CD8-positive, alpha-beta memory T cell (primary cell): ENCODE measurements around the gene MEI1. TPM values are rescaled to one million over a fixed set of nuclear protein-coding genes. Genes with fewer than 3 reads are reported as not detected.
A peak's percentile ranks its signal among the peaks of the same experiment; 100 is the strongest.

Experiments used
- CTCF ChIA-PET: fragments of 350-600 bp; sonication (Branson Sonifier 250); formaldehyde crosslinking; loops from one replicate; lab custom pipeline; 2021; ENCODE audit warnings: antibody characterized with exemption; lab: Charles Lee
- POLR2A ChIA-PET: fragments of 350-600 bp; sonication (Branson Sonifier 250); formaldehyde crosslinking; loops from one replicate; lab custom pipeline; 2021; ENCODE audit warnings: antibody characterized with exemption; lab: Charles Lee
- DNase-seq, 5 donors: peaks; one replicate each; pipeline versions ENCODE4 v3.0.0 to v3.0.0-alpha.2; 2020 to 2022; ENCODE audit warnings: mixed read lengths in 1 of 5
- H3K27ac ChIP-seq: one replicate; pipeline ENCODE4 v1.7.0; 2013; ENCODE audit warnings: low read depth, mild to moderate bottlenecking, low read length, moderate library complexity
- H3K27me3 ChIP-seq: 2 replicates; pipeline ENCODE4 v1.7.0; 2013; ENCODE audit warnings: low read length, mild to moderate bottlenecking; ENCODE audit not compliant: insufficient read depth, poor library complexity, severe bottlenecking
- H3K36me3 ChIP-seq: 2 replicates; pipeline ENCODE4 v1.7.0; 2013; ENCODE audit warnings: mild to moderate bottlenecking, low read length, moderate library complexity; ENCODE audit not compliant: insufficient read depth
- H3K4me1 ChIP-seq: 2 replicates; pipeline ENCODE4 v1.7.0; 2013; ENCODE audit warnings: mild to moderate bottlenecking, low read length, moderate library complexity; ENCODE audit not compliant: insufficient read depth
- H3K4me3 ChIP-seq: 2 replicates; pipeline ENCODE4 v1.7.0; 2013; ENCODE audit warnings: mild to moderate bottlenecking, low read length
- H3K9me3 ChIP-seq: 2 replicates; pipeline ENCODE4 v1.7.0; 2013; ENCODE audit warnings: mild to moderate bottlenecking, low read length
- H3K27ac Mint-ChIP-seq, 8 donors: one replicate each; pipeline ENCODE4 v1.8.0; 2020 to 2021; ENCODE audit warnings: mixed read lengths in 8 of 8, mild to moderate bottlenecking in 6 of 8, inconsistent platforms in 3 of 8, moderate library complexity in 3 of 8
- H3K27me3 Mint-ChIP-seq, 2 donors: one replicate each; pipeline ENCODE4 v1.8.0; 2020 to 2021; ENCODE audit warnings: mixed read lengths in 2 of 2, mild to moderate bottlenecking in 1 of 2, moderate library complexity in 1 of 2
- H3K36me3 Mint-ChIP-seq, 3 donors: one replicate each; pipeline ENCODE4 v1.8.0; 2020 to 2021; ENCODE audit warnings: mixed read lengths in 3 of 3, inconsistent platforms in 1 of 3, mild to moderate bottlenecking in 1 of 3
- H3K4me1 Mint-ChIP-seq, 3 donors: one replicate each; pipeline ENCODE4 v1.8.0; 2020 to 2021; ENCODE audit warnings: mixed read lengths in 3 of 3, inconsistent platforms in 1 of 3, mild to moderate bottlenecking in 1 of 3
- H3K4me3 Mint-ChIP-seq, 7 donors: one replicate each; pipeline ENCODE4 v1.8.0; 2020 to 2021; ENCODE audit warnings: mixed read lengths in 7 of 7, mild to moderate bottlenecking in 6 of 7, moderate library complexity in 4 of 7, inconsistent platforms in 2 of 7
- H3K9me3 Mint-ChIP-seq, 5 donors: one replicate each; pipeline ENCODE4 v1.8.0; 2020 to 2022; ENCODE audit warnings: mixed read lengths in 5 of 5, mild to moderate bottlenecking in 3 of 5, moderate library complexity in 2 of 5, inconsistent platforms in 1 of 5
- polyA plus RNA-seq: library from polyadenylated mRNA; unstranded; fragments of 300-500 nt; fragmentation: Illumina TruSeq; gene quantifications from one replicate; pipeline ENCODE4 v1.2.3, GENCODE V29; 2021
- total RNA-seq, 2 experiments: library from RNA; stranded (reverse); gene quantifications; one replicate each; pipeline ENCODE4 v1.2.3, GENCODE V29; 2021

MEI1 gene, protein sequence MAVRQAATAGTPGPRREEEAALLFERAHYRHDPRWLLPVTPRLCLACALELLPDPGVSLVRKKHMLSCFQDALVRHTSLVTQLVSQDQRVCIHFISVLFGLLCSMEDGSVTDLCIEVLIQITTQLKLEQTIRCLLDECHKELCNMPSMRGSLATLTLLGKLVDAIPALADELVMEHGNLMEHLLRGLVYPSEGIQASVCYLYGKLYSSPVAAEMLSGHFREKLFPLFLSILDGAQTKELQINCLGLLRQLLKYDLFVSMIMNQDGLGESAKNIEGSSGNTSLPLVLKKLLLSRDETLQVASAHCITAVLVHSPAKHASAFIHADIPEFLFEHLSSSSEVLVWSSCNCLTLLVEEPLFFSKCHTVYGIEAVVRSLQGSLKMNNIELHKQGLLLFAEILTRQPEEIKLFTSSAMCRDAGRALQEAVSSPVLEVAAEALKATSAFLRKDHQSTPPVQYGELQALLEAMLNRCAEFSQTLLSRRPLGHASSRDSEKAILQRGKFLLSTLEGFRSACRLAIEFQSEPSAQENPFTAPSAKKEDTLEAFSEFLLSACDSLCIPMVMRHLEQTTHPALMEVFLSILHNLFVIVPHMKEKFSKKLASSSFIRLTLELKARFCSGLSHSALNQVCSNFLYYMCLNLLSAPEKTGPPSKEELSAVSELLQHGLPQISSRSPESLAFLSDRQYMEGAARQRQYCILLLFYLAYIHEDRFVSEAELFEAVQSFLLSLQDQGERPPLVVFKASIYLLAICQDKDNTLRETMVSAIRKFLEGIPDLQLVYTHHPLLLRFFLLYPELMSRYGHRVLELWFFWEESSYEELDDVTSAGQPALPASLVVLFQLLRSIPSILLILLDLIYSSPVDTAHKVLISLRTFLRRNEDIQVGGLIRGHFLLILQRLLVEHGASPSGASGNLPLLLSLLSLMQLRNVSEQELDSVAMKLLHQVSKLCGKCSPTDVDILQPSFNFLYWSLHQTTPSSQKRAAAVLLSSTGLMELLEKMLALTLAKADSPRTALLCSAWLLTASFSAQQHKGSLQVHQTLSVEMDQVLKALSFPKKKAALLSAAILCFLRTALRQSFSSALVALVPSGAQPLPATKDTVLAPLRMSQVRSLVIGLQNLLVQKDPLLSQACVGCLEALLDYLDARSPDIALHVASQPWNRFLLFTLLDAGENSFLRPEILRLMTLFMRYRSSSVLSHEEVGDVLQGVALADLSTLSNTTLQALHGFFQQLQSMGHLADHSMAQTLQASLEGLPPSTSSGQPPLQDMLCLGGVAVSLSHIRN
- total RNA-seq (10 to 100 TPM; 33.9 to 36.3 TPM), polyA plus RNA-seq (150 TPM)

DNA sequence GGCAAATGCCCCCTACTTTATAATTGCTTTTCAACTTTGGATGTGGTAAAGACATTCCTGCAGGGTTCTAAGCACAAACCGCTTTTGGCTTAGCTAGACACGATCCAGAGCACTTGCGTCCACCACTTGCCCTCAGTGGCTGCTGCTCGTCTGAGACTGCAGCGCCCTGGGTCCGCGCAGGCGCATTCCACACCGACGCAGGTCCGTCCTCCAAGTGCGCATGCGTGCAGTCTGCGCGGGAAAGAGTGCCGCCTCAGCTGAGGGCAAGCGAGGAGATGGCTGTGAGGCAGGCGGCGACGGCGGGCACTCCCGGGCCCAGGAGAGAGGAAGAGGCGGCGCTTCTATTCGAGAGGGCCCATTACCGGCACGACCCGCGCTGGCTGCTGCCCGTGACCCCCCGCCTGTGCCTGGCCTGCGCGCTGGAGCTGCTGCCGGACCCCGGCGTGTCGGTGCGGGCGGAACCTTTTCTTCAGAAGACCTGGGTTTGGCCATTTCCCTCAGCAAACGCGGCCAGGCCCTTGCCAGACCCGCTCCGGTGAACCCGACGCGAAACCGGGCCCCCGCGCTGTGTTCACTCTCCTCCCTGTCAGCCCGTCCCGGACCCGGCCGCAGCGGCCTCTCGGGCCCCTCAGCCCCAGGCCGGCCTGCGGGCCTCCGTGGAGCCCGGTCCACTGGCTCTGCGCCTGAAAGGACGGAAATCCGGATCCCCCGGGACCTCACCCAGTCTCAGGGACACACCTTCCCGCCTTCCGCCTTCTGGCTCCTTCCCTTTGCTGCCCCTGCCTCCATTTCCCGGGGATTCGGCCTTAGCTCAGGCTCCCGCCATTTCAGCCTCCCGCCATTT lies at the start of gene MEI1:
Gene MEI1, plus strand, starts transcription at position 240 of the 844 bp plus-strand sequence. Its CDS starts 36 bp downstream, at position 276.
- Histone ChIP-seq H3K27me3 (no peaks in the 10 kb centered on the region), H3K36me3 (peaks cover 3% of the 10 kb centered on the region), H3K9me3 (no peaks in the 10 kb centered on the region), H3K27ac (no peak within 1 kb of the TSS), H3K4me1 (peaks cover 7% of the 10 kb centered on the region), H3K4me3 (peak within 1 kb of the TSS; percentile 49)
- Mint-ChIP-seq H3K27me3 (peaks cover 0 to 1% of the 10 kb centered on the region in 2 donors), H3K4me3 (peak within 1 kb of the TSS; percentile 41 to 85 (median 76)), H3K36me3 (no peaks in the 10 kb centered on the region), H3K27ac (peak within 1 kb of the TSS in 6 of 8 donors; percentile 61 to 92 (median 73)), H3K9me3 (no peaks in the 10 kb centered on the region), H3K4me1 (peaks cover 9 to 12% (median 11%) of the 10 kb centered on the region in 3 donors)
- POLR2A ChIA-PET = interaction anchor here (1.2 to 1.3 kb wide), 2 partner anchors 11 to 241 kb away, joined by 4 to 6 read pairs; partner anchors contain the start of gene SNU13
- CTCF ChIA-PET = interaction anchor here (0.6 to 4.5 kb wide), 8 partner anchors 12 to 909 kb away, joined by 3 to 91 read pairs (median 12); partner anchors contain the start of genes CCDC134, NDUFA6, SNU13 and TNFRSF13C
- peak; percentile 78 to 91 (median 83) for DNase-seq

DNA sequence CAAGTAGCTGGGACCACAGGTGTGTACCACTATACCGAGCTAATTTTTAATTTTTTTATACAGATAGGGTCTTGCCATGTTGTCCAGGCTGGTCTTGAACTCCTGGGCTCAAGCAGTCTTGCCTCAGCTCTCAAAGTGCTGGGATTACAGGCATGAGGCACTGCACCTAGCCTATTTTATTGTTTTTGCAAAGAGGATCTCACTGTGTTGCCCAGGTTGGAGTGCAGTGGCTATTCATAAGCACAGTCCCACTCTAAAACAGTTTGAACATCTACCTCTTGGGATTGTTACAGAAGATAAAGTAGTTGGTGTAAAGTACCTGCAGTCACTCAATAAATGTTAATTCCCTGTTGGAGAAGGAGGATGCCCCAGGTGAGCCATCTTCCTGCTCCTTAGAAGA lies 49.1 kb upstream of the MEI1 start:
- Histone ChIP-seq H3K27ac (no peak overlapping the region), H3K4me3 (no peak overlapping the region), H3K4me1 (no peaks in the 10 kb centered on the region), H3K27me3 (no peaks in the 10 kb centered on the region), H3K9me3 (no peaks in the 10 kb centered on the region), H3K36me3 (peaks cover 48% of the 10 kb centered on the region)
- no peak for DNase-seq
- Mint-ChIP-seq H3K36me3 (peaks cover 5 to 79% (median 10%) of the 10 kb centered on the region in 3 donors), H3K4me3 (no peak overlapping the region), H3K9me3 (no peaks in the 10 kb centered on the region), H3K27me3 (no peaks in the 10 kb centered on the region), H3K4me1 (peaks cover 0 to 14% (median 0%) of the 10 kb centered on the region in 3 donors), H3K27ac (peak overlapping the region in 1 of 8 donors; percentile 39)
- ChIA-PET CTCF (no interaction called here), POLR2A (no interaction called here)

DNA sequence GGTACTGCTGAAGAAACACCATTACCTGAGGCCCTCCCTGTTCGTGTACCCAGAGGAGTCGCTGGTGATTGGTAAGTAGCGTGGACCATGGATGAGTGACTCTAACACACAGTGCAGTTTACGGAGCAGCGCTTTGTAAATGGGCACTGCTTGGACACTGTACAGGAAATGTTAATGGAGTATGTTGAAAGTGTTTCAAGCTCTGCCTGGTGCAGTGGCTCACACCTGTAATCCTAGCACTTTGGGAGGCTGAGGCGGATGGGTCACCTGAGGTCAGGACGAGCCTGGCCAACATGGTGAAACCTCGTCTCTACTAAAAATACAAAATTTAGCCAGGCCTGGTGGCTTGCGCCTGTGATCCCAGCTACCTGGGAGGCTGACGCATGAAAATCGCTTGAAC lies 48.5 kb upstream of the MEI1 start:
- Histone ChIP-seq H3K4me1 (no peaks in the 10 kb centered on the region), H3K27me3 (no peaks in the 10 kb centered on the region), H3K27ac (no peak overlapping the region), H3K9me3 (no peaks in the 10 kb centered on the region), H3K36me3 (peaks cover 50% of the 10 kb centered on the region), H3K4me3 (no peak overlapping the region)
- no peak for DNase-seq
- peaks cover 7 to 82% (median 10%) of the 10 kb centered on the region in 3 donors for H3K36me3 Mint-ChIP-seq
- POLR2A ChIA-PET = interaction anchor here (0.8 kb wide), 1 partner anchor 27 kb away, joined by 3 read pairs; no protein-coding TSS in a partner anchor
- no peaks in the 10 kb centered on the region for H3K9me3 Mint-ChIP-seq
- peak overlapping the region in 1 of 8 donors; percentile 39 for H3K27ac Mint-ChIP-seq
- peaks cover 0 to 14% (median 0%) of the 10 kb centered on the region in 3 donors for H3K4me1 Mint-ChIP-seq
- H3K4me3 Mint-ChIP-seq = no peak overlapping the region
- no peaks in the 10 kb centered on the region for H3K27me3 Mint-ChIP-seq
- CTCF ChIA-PET = interaction anchor here (0.8 to 1.0 kb wide), 2 partner anchors 16 to 46 kb away, joined by 3 to 4 read pairs; no protein-coding TSS in a partner anchor

DNA sequence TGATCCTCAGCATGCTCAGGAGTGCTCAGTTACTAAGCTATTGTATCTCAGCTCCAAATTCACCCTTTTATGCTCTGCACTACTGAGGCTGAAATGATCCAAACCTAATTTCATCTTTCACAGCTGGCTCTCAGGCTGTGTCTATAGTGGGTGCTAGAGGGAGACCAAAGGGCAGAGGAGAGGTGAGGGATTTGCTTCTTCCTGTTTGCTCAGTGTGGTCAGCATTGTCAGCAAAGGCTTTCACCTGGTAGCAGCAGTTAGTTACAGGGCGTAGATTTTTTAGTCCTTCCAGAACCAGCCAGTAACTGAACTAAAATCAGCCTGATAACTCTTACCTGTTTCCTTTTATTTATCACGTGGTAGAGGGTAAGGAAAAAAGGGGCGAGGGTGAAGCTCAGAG lies 45.0 kb upstream of the MEI1 start:
- H3K4me3 ChIP-seq = no peak overlapping the region
- H3K9me3 Mint-ChIP-seq = no peaks in the 10 kb centered on the region
- H3K4me1 Mint-ChIP-seq = peaks cover 0 to 4% (median 0%) of the 10 kb centered on the region in 3 donors
- no peak for DNase-seq
- H3K36me3 Mint-ChIP-seq = peaks cover 4 to 88% (median 10%) of the 10 kb centered on the region in 3 donors
- H3K27ac Mint-ChIP-seq = no peak overlapping the region
- CTCF ChIA-PET = interaction anchor here (1.5 kb wide), 1 partner anchor 13 kb away, joined by 7 read pairs; no protein-coding TSS in a partner anchor
- no peaks in the 10 kb centered on the region for H3K4me1 ChIP-seq
- H3K27me3 Mint-ChIP-seq = no peaks in the 10 kb centered on the region
- no peak overlapping the region for H3K27ac ChIP-seq
- no peak overlapping the region for H3K4me3 Mint-ChIP-seq
- H3K36me3 ChIP-seq = peaks cover 59% of the 10 kb centered on the region
- H3K9me3 ChIP-seq = no peaks in the 10 kb centered on the region
- POLR2A ChIA-PET = interaction anchor here (0.6 to 0.9 kb wide), 2 partner anchors 12 to 598 kb away, joined by 3 read pairs; no protein-coding TSS in a partner anchor
- no peaks in the 10 kb centered on the region for H3K27me3 ChIP-seq

DNA sequence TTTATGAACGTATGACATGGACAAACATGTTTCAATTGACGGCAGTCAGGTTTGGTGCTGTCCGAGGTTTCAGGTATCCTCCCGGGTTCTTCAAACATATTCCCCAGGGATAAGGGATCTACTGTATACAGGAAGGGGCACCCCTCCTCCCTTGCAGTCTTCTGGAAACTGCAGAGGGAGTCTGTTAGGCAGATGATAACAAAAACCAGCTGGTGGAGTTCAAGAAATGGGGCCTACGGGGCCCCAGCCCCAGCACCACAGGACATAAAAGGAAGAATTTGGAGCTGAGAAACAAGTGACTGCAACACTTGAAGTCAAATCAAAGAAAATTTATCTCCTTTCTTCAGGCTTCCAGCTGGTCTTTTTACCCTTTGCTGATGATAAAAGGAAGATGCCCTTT lies 42.7 kb upstream of the MEI1 start:
- Histone ChIP-seq H3K4me3 (no peak overlapping the region), H3K27ac (no peak overlapping the region), H3K4me1 (no peaks in the 10 kb centered on the region), H3K27me3 (no peaks in the 10 kb centered on the region), H3K9me3 (no peaks in the 10 kb centered on the region), H3K36me3 (peaks cover 72% of the 10 kb centered on the region)
- peaks cover 0 to 1% (median 0%) of the 10 kb centered on the region in 5 donors for H3K9me3 Mint-ChIP-seq
- ChIA-PET POLR2A (interaction anchor here (0.5 to 0.9 kb wide), 2 partner anchors 11 to 233 kb away, joined by 3 to 4 read pairs; no protein-coding TSS in a partner anchor), CTCF (interaction anchor here (1.9 to 3.1 kb wide), 2 partner anchors 10 to 41 kb away, joined by 6 to 12 read pairs; no protein-coding TSS in a partner anchor)
- no peaks in the 10 kb centered on the region for H3K27me3 Mint-ChIP-seq
- peaks cover 13 to 92% (median 18%) of the 10 kb centered on the region in 3 donors for H3K36me3 Mint-ChIP-seq
- no peak for DNase-seq
- H3K4me3 Mint-ChIP-seq = peak overlapping the region in 1 of 7 donors; percentile 36
- peak overlapping the region in 2 of 8 donors; percentile 23 to 30 for H3K27ac Mint-ChIP-seq
- no peaks in the 10 kb centered on the region for H3K4me1 Mint-ChIP-seq

DNA sequence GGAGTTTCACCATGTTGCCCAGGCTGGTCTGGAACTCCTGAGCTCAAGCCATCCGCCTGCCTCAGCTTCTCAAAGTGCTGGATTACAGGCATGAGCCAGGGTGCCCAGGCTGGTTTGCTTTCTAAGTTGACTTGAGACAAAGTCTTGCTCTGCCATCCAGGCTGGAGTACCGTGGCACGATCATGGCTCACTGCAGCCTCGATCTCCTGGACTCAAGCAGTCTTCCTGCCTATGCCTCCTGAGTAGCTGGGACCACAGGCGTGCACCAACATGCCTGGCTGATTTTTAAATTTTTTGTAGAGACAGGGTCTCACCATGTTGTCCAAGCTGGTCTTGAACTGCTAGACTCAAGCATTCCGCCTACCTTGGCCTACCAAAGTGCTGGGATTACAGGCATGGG lies 41.6 kb upstream of the MEI1 start:
- H3K27ac ChIP-seq = no peak overlapping the region
- no peaks in the 10 kb centered on the region for H3K9me3 ChIP-seq
- ChIA-PET CTCF (interaction anchor here (0.6 to 3.1 kb wide), 2 partner anchors 9 to 191 kb away, joined by 3 to 12 read pairs; no protein-coding TSS in a partner anchor), POLR2A (interaction anchor here (0.9 kb wide), 1 partner anchor 10 kb away, joined by 4 read pairs; no protein-coding TSS in a partner anchor)
- Mint-ChIP-seq H3K27me3 (no peaks in the 10 kb centered on the region), H3K36me3 (peaks cover 17 to 94% (median 19%) of the 10 kb centered on the region in 3 donors), H3K27ac (peak overlapping the region in 1 of 8 donors; percentile 86), H3K9me3 (peaks cover 0 to 1% (median 0%) of the 10 kb centered on the region in 5 donors), H3K4me1 (no peaks in the 10 kb centered on the region), H3K4me3 (no peak overlapping the region)
- H3K27me3 ChIP-seq = no peaks in the 10 kb centered on the region
- DNase-seq = no peak
- no peaks in the 10 kb centered on the region for H3K4me1 ChIP-seq
- H3K36me3 ChIP-seq = peaks cover 73% of the 10 kb centered on the region
- no peak overlapping the region for H3K4me3 ChIP-seq
